T follicular helper cell (primary cell): ENCODE measurements around the gene FBXL19.

Source experiments
- DNase-seq: peaks from one replicate; pipeline ENCODE4 v3.0.0-alpha.2; 2020; ENCODE audit warnings: low read depth

The FBXL19 gene

DNA sequence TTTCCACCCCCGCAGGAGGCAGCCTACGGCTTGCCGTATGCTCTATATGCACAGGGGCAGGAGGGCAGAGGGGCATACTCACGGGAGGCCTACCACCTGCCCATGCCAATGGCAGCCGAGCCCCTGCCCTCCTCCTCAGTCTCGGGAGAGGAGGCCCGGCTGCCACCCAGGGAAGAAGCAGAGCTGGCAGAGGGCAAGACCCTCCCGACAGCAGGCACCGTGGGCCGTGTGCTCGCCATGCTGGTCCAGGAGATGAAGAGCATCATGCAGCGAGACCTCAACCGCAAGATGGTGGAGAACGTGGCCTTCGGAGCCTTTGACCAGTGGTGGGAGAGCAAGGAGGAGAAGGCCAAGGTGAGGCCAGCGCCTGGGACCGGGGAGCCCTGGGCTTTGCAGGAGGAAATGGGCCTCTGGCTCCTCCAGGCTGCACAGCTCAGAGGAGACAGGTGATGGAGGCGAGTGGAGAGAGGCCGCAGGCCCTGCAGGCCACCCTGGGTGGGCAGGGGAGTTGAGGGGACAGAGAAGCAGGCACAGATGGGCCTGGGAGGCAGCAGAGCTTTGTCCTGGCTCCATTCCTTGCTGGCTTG lies 42.8 kb downstream of the FBXL19 start:
- DNase-seq: no peak

DNA sequence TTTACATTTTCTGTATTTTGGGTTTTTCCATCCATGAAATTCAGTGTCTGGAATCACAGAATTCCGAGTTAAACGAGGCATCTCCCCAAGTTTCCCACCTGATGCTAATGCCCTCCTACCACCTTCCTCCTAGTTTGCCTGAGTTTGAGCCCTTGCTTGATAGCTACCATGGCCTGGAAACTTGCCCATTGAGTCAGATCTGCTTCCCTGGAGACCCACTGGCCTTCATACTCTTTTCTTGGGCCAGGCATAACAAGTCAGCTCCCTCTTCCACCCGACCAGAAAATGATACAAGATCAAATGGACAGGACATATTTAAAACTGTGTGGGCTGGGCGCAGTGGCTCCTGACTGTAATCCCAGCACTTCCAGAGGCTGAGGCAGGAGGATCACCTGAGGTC lies 44.4 kb downstream of the FBXL19 start:
- no peak for DNase-seq

DNA sequence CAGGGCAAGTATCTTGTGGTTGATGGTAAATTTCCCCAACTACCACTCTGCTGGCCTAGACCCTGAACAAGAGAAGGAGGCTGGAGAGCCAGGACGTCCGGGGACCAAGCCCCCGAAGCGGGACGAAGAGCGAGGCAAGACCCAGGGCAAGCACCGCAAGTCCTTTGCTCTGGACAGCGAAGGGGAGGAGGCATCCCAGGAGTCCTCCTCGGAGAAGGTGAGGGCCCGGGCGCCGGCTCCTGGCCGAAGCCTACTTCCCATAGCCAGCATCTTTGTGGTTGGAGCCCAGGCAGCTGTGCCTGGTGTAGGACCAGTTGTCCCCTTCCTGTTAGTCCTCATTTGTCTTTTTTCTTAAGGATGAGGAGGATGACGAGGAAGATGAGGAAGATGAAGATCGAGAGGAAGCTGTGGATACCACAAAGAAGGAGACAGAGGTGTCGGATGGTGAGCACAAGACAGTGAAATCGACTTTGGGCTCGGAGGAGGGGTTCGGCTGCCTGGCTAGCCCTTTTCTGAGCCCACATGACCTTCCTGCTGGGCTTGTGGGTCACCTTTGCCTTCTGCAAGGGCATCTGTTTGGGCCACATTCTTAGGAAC lies 46.0 kb downstream of the FBXL19 start:
- no peak for DNase-seq

DNA sequence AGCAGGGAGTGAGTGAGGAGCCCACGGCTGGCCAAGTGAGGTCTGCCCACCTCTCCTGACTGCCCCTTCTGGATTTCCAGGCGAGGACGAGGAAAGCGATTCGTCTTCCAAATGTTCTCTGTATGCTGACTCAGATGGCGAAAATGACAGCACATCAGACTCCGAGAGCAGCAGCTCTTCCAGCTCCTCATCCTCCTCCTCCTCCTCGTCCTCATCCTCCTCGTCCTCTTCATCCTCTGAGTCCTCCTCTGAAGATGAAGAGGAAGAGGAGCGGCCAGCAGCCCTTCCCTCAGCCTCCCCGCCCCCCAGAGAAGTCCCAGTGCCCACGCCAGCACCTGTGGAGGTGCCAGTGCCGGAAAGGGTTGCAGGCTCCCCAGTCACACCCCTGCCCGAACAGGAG lies 47.9 kb downstream of the FBXL19 start:
- no peak for DNase-seq

DNA sequence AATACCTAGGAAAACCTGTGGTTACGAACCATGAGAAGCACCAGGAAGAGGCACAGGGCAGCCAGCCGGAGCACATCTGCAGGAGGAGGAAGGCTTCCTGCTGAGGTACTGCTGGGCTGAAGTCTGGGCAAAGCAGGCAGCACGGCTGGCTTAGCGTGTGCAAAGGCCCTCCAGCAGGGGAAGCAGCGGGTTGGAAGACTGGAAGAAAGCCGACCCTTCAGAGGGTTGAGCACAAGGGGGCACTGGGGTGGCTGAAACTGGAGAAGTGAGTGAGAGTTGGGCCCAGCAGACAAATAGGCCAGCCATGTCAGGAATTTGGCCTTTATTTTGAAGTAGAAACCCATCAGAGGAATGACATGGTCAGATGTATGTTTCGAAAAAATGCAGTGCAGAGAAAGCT lies 49.5 kb downstream of the FBXL19 start:
- no peak for DNase-seq

DNA sequence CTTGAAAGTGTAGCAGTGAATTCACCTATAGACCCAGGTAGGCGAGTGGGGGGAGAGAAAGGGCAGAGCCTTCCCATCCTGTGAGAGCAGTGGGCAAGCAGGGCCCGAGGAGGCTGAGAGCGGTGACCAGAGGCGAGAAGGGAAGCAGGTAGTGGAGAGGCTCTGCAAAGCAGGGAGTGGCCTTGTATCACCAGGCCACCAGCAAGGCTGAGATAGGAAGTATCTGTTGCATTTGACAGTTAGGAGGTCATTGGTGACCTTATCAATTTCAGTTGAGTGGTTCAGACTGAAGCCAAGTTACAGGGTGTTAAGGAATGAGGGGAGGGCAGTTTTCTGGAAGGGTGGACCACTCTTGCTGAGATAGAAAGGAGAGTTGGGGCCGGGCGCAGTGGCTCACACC lies 51.0 kb downstream of the FBXL19 start:
- DNase-seq: no peak

DNA sequence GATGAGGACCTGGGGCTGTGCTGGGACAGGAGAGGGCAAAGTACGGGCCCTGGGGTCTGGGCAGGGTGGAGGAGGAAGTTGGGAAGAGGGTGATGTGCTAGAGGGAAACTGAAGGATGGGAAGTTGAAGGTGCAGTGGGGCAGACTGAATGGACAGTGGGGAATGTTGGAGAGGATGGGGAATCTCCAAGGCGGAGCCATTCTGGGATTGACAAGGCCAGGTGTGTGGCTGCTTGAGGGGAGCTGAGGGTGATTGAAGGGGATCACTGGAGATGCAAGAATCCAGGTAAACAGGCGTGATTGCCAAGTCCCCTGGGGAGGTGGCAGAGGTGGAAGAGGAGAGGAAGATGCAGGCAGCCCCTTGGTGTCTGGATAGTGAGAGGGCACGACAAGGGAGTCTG lies 53.1 kb downstream of the FBXL19 start:
- no peak for DNase-seq

DNA sequence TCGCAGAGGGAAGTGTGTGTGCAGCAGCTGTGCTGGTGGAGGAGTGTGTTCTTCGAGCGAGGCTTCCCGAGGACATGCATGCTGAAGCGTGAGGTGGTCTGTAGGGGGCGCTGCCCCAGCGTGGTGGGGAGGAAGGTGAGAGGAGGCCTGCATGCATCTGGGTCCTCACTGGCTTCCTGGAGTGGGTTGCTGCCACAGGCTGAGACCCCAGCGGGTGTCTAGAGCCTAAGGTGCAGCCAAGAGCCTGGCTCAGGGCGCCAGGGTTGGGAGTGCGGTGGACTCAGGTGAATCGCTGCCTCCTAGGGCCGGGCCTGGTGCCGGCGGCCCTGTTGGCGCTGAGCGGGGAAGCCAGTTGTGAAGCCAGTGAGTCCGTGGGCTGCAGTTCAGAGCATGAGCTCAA lies 54.1 kb downstream of the FBXL19 start:
- no peak for DNase-seq

DNA sequence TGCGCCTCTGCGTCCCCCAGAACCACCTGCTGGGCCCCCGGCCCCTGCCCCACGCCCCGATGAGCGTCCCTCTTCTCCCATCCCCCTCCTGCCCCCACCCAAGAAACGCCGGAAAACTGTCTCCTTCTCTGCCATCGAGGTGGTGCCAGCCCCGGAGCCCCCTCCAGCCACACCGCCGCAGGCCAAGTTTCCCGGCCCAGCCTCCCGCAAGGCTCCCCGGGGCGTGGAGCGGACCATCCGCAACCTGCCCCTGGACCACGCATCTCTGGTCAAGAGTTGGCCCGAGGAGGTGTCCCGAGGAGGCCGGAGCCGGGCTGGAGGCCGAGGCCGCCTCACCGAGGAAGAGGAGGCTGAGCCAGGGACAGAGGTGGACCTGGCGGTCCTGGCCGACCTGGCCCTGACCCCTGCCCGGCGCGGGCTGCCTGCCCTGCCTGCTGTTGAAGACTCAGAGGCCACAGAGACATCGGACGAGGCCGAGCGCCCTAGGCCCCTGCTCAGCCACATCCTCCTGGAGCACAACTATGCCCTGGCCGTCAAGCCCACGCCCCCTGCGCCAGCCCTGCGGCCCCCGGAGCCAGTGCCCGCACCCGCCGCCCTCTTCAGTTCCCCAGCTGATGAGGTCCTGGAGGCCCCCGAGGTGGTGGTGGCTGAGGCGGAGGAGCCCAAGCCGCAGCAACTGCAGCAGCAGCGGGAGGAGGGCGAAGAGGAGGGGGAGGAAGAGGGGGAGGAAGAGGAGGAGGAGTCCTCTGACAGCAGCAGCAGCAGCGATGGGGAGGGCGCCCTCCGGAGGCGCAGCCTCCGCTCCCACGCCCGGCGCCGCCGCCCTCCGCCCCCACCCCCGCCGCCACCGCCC lies 56.0 kb downstream of the FBXL19 start:
- no peak for DNase-seq

DNA sequence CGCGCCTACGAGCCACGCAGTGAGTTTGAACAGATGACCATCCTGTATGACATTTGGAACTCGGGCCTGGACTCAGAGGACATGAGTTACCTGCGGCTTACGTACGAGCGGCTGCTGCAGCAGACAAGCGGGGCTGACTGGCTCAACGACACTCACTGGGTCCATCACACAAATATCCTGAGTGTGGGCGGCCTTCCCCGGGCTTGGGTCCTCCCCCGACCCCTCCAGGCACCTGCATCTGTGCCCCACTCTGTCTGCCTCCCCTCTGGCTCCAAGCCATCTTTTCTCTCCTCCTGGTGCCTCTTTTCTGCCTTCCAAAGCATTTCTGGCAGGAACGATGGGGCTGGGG lies 56.6 kb downstream of the FBXL19 start:
- no peak for DNase-seq

DNA sequence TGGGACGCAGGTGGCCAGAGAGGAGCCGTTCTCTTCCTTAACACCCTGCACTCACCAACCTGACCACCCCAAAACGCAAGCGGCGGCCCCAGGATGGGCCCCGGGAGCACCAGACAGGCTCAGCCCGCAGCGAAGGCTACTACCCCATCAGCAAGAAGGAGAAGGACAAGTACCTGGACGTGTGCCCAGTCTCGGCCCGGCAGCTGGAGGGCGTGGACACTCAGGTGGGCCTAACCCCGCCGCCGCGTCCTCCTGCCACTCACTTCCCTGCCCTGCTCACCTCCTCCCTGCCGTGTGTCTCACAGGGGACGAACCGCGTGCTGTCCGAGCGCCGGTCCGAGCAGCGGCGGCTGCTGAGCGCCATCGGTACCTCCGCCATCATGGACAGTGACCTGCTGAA lies 57.1 kb downstream of the FBXL19 start:
- DNase-seq: no peak

DNA sequence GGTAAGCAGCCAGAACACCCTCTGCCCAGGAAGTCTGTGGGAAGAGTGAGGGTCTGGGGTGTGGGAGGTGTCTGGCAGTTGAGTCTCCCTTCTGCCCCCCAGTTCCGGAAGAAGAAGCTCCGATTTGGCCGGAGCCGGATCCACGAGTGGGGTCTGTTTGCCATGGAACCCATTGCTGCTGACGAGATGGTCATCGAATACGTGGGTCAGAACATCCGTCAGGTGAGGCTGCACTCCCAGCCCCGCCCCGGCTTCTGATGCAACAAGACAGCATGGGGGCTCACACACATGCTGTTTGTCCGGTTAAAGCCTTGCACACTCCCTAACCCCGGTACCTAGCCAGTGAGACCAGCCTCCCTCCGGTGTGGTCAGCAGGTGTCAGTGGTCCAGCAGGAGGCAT lies 57.6 kb downstream of the FBXL19 start:
- DNase-seq: no peak

DNA sequence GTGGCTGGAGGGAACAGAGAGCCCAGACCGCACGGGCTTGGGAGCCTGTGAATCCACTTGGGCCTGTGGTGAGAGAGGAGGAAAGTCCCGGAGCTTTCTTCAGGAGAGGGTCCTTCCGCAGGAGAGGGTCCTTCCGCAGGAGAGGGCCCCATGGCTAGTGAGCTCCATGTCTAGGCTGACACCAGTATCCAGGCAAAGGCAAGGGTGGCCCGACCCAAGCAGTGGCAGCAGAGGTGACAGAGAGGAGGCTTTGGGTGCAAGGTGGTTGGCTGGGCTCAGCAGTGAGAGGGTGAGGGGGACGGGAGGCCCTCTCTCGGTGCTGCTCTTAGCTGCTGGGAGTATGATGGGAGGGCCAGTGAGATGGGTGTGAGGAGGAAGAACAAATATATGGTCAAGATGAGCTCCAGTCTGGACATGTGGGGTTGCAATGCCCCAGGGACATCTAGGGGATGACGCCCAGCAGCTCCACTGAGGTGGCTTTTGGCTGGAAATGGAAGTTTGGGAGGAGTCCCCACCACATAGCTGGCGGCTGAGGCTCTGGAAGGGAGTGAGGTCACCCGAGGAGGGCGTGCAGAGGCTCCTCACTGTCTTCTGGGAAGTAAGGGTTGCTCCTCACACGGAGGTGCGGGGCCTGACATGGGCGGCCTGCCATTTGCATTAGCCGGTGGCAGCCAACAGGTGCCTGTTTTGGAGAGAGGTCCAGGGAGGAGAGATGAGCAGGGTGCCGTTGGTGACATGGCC lies 59.3 kb downstream of the FBXL19 start:
- DNase-seq: no peak

DNA sequence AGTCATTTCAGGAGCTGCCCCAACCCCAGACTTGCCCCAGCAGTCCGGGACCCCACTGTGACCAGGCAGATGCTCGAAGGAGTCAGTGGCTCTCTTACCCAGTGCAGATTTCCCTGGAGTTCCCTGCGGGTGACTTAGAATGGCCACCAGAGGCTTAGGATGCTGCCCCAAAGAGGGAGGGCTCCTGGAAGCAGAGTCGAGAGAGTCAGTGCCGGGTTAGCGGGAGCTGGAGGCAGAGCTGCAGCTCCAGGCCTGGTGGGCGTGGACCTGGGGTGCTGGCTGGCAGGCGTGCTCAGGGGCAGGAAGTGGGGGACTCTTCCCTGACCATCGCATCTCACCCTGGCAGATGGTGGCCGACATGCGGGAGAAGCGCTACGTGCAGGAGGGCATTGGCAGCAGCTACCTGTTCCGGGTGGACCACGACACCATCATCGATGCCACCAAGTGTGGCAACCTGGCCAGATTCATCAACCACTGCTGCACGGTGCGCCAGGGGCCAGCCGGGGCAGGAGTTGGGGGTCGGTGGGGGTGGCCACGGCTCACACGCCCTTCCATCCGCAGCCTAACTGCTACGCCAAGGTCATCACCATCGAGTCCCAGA lies 60.0 kb downstream of the FBXL19 start:
- DNase-seq: no peak

DNA sequence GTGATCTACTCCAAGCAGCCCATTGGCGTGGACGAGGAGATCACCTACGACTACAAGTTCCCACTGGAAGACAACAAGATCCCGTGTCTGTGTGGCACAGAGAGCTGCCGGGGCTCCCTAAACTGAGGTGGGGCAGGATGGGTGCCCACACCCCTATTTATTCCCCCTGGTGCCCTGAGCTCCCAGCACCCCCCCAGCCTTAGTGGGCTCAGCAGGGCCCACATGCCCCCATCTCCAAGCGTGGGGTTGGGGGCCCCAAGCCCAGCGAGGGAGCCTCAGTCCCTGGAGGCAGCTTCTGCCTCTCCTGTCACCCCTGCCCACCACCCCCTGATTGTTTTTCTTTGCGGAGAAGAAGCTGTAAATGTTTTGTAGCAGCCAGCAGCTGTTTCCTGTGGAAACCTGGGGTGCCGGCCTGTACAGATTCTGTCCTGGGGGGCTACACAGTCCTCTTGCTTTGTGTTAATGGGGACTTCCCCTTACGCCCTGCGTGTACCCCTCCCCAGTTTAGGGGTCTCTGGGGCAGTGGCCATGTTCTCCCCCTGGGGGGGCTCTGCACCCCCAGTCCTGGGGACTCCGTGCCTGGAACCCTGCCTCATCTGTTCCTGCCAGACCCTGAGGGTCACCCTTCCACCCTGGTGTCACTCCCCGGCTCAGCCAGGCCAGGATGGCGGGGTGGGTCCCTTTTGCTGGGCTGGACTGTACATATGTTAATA lies 60.7 kb downstream of the FBXL19 start:
- DNase-seq: no peak

DNA sequence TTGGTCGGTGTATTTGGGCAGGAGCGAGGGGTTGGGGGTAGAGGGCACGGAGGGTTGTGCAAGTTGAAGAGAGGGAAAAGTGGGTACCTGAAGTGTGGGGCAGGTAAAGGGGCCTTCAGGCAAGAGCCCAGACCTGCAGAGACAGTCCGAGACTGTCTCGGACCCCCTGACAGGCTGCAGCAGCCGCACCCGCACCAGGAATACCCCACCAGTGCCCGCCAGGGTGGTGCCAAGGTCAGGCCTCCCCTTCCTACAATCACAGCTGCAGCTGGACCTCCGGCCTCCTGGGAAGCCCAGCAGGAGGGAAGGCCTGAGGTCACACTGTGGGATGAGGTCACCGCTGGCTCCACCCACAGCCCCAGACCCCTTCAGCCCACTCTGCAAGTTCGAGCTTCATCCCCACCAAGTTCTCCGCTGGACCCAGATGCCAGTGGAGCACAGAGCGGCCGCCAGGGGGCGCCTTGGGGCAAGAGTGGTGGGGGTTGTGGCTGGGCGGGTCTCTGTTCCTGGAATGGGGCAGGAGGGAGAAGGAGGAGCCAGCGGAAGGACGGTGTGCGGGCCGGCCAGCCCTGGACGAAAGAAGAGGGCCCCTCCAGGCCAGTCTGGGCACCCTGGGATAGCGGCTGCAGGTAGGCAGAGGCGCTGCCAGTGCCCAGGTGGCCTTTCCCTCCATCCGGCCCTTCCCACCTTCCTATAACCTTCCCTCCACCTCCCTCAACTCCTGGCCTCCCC lies 61.5 kb downstream of the FBXL19 start, which contains the start of gene HSD3B7:
Gene HSD3B7, plus strand, starts transcription at position 539 of the 732 bp plus-strand sequence. CDS start 452 bp downstream, outside the sequence.
- DNase-seq: peak; percentile 68

DNA sequence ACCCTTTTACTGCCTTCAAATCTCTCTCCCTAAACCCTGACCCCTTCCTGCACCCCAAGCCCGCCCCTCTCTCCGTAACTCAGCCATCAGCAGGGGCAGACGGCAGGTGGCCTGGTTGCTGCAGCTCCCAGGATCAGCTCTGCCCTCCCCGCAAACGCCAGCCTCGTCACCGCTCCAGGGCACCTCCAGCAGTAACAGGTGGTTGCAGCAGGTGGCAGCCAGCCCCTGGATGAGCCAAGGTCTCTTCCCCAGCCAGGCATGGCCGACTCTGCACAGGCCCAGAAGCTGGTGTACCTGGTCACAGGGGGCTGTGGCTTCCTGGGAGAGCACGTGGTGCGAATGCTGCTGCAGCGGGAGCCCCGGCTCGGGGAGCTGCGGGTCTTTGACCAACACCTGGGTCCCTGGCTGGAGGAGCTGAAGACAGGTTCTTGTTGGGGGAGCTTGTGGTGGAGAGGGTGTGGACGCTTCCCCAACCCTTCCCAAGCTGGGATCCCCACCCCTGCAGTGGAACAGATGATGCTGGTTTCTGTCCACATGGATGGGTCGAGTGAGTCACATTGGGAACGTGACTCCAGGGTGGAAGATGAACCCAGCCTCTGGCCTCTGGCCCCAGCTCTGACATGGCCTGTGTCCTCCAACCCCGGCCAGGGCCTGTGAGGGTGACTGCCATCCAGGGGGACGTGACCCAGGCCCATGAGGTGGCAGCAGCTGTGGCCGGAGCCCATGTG lies 62.2 kb downstream of the FBXL19 start:
- no peak for DNase-seq

DNA sequence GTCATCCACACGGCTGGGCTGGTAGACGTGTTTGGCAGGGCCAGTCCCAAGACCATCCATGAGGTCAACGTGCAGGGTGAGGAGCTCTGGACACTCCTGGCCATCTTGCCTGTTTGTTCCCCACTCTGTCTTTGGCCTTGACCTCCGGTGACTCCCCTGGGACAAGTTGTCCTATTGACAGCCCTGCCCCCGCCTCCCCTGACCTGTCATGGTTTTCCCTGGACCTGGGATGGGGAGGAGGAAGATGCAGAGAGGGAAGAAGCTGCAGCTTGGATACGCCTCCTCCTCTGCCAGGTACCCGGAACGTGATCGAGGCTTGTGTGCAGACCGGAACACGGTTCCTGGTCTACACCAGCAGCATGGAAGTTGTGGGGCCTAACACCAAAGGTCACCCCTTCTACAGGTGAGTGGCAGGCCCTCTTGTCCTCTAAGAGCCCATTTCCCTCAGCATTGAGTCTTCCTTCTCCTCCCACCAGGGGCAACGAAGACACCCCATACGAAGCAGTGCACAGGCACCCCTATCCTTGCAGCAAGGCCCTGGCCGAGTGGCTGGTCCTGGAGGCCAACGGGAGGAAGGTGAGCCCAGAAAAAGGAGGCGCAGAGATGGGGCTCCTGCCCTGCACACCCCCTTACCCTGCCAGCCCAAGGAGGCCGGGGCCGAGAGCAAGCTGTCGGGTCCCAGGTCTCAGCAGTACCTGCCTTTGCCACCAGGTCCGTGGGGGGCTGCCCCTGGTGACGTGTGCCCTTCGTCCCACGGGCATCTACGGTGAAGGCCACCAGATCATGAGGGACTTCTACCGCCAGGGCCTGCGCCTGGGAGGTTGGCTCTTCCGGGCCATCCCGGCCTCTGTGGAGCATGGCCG lies 63.0 kb downstream of the FBXL19 start:
- DNase-seq: no peak

DNA sequence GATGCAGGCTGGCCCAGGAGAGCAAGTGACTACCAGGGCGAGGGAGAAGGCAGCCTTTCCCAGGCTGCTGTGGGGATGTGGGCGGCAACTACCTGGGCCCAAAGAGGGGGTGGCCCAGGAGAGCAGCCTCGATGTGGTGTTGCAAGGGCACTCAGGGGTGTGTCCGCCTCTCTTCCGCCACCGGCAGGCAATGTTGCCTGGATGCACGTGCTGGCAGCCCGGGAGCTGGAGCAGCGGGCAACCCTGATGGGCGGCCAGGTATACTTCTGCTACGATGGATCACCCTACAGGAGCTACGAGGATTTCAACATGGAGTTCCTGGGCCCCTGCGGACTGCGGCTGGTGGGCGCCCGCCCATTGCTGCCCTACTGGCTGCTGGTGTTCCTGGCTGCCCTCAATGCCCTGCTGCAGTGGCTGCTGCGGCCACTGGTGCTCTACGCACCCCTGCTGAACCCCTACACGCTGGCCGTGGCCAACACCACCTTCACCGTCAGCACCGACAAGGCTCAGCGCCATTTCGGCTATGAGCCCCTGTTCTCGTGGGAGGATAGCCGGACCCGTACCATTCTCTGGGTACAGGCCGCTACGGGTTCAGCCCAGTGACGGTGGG lies 64.3 kb downstream of the FBXL19 start:
- DNase-seq: no peak
